ENCODE measurements around the gene RCAN1. TPM values are rescaled to one million over a fixed set of nuclear protein-coding genes. Genes with fewer than 3 reads are reported as not detected.

The RCAN1 gene
- total RNA-seq, 1 donor from 2014 or later, result 17.7 TPM

DNA sequence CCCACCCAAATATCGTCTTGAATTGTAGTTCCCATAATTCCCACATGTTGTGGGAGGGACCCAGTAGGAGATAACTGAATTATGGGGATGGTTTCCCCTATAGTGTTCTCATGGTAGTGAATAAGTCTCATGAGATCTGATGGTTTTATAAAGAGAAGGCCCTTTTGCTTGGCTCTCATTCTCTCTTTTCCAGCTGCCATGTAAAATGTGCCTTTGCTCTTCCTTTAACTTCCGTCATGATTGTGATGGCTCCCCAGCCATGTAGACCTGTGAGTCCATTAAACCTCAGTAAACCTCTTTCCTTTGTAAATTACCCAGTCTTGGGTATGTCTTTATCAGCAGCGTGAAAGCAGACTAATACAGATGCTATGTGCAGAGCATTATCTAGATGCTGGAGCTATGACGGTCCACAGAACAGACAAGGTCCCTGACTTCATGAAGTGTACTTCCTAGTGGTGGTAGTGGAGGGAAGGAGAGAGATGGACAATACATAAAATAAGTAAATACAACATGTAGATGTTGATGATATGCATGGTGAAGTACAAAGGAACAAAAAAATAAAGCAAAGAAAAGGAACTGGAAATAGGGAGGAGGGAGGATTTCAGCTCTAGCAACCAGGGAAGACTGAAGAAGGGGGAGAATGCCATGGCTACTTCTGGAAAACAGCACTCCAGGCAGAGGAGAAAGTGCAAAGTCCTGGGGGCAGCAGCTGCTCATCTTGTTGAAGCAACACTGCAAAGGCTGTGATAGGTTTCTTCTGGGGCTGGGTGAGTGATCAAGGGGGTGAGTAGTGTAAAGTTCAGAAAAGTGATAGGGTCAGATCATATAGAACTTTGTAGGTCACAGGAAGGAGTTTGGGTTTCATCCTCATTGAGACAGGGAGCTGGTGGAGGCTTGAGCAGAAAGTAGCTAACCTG lies 6.8 kb upstream of the RCAN1 start:
- H3K9me3 Mint-ChIP-seq (ENCODE audit: unreplicated experiment), result no peaks in the 10 kb centered on the region
- H3K4me3 Mint-ChIP-seq (ENCODE audit: unreplicated experiment), result no peak overlapping the region
- H3K4me1 Mint-ChIP-seq (ENCODE audit: low read depth, unreplicated experiment), result peaks cover 14% of the 10 kb centered on the region
- peaks cover 6% of the 10 kb centered on the region for H3K36me3 Mint-ChIP-seq (ENCODE audit: unreplicated experiment)
- no peak for DNase-seq
- no peak overlapping the region for H3K27ac Mint-ChIP-seq (ENCODE audit: unreplicated experiment)
- TF ChIP-seq, protein P1, sequence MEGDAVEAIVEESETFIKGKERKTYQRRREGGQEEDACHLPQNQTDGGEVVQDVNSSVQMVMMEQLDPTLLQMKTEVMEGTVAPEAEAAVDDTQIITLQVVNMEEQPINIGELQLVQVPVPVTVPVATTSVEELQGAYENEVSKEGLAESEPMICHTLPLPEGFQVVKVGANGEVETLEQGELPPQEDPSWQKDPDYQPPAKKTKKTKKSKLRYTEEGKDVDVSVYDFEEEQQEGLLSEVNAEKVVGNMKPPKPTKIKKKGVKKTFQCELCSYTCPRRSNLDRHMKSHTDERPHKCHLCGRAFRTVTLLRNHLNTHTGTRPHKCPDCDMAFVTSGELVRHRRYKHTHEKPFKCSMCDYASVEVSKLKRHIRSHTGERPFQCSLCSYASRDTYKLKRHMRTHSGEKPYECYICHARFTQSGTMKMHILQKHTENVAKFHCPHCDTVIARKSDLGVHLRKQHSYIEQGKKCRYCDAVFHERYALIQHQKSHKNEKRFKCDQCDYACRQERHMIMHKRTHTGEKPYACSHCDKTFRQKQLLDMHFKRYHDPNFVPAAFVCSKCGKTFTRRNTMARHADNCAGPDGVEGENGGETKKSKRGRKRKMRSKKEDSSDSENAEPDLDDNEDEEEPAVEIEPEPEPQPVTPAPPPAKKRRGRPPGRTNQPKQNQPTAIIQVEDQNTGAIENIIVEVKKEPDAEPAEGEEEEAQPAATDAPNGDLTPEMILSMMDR (IDR thresholded peaks at IDR 0.05; ENCODE audit: partially characterized antibody, unreplicated experiment), result no peak
- peaks cover 2% of the 10 kb centered on the region for H3K27me3 Mint-ChIP-seq (ENCODE audit: unreplicated experiment)

DNA sequence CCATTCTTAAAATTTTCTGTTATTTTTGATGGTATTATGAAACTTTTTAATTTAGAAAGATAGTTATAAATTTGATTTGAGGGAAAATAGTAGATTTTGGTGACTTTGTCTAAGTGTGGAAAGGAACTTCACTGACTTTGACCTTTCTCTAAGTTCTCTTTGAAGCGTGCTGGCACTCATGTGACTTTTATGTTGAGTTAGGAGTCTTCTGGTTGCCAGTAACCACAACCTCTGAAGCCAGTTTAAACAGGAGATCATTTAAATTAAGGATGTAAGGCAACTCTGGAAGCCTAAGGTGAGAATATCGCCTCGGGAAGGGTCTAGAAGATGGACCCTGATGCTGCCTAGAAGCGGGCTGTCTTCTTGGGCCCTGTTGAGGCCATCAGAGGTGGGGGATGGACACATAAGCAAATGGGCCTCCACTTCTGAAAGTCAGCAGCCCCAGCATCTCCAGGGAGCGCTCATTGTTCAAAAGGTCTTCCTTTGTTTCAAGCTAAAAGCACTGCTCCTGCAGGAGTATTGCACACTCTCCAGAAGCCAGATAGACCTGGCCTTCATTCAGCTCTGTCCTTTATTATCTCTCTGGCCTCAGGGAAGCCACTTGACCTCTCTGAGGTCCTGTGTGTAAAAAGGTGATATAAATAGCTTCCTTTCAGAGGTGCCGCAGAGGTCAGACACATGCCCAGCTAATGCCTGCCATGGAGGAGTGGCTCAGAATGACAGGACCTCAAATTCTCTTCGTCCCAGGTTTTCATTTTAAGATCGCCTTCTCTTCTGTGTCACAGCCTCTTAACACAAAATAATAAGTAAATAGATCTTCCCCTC lies 5.1 kb upstream of the RCAN1 start:
- no peak overlapping the region for H3K27ac Mint-ChIP-seq (ENCODE audit: unreplicated experiment)
- no peaks in the 10 kb centered on the region for H3K27me3 Mint-ChIP-seq (ENCODE audit: unreplicated experiment)
- DNase-seq, result no peak
- H3K36me3 Mint-ChIP-seq (ENCODE audit: unreplicated experiment), result peaks cover 6% of the 10 kb centered on the region
- no peak overlapping the region for H3K4me3 Mint-ChIP-seq (ENCODE audit: unreplicated experiment)
- H3K9me3 Mint-ChIP-seq (ENCODE audit: unreplicated experiment), result peaks cover 3% of the 10 kb centered on the region
- TF ChIP-seq, protein P1 (IDR thresholded peaks at IDR 0.05; ENCODE audit: partially characterized antibody, unreplicated experiment), result no peak
- peaks cover 14% of the 10 kb centered on the region for H3K4me1 Mint-ChIP-seq (ENCODE audit: low read depth, unreplicated experiment)

DNA sequence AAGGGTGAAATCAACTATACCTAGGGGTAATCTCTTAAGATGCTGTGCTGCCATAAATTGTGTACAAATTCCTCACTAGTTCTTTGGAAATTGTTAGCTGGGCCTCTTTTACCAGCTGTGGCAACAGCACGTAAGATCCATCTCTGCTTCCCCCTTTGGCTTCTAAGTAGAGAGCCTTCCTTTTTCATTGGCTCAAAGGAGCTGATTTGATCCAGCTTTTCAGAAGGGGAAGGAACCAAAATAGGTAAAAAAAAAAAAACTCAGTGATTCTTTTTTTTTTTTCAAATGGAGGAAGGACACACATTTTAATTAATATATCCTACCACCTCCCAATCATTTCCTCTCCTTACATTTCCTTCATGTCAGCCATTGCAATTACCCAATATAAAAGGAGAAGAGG lies 4.0 kb upstream of the RCAN1 start:
- Mint-ChIP-seq H3K9me3 (ENCODE audit: unreplicated experiment) (peaks cover 3% of the 10 kb centered on the region), H3K27me3 (ENCODE audit: unreplicated experiment) (no peaks in the 10 kb centered on the region), H3K36me3 (ENCODE audit: unreplicated experiment) (peaks cover 6% of the 10 kb centered on the region), H3K4me1 (ENCODE audit: low read depth, unreplicated experiment) (peaks cover 16% of the 10 kb centered on the region), H3K4me3 (ENCODE audit: unreplicated experiment) (no peak overlapping the region), H3K27ac (ENCODE audit: unreplicated experiment) (no peak overlapping the region)
- TF ChIP-seq, protein P1 (IDR thresholded peaks at IDR 0.05; ENCODE audit: partially characterized antibody, unreplicated experiment), result no peak
- DNase-seq, result no peak

DNA sequence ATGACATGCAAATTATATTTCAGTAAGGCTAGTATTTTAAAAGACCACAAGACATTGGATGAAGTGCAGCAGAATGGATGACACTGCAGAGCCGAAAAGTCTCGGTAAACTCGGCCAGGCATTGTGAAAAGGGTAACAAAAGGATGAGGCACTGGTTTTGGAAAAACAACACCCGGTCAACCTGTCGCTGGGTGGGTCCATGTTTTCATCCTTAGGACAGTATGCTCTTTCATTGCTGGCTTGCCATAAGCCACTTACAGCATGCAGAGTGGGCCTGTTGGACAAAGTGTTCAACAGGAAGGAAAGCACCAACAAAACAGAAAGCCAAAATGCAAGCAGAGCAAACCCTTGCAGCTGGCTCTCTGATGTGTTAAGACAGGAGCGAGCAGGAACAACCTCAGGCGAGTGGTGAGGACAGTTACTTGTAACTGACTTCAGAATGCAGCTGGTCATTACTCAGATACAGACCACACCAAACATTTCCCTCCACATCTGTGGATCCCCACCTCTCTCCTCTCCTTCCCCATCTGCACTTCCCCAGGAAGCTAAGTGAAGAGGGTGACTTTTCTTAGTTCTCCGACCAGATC lies 2.9 kb upstream of the RCAN1 start:
- no peak for DNase-seq
- TF ChIP-seq, protein P1 (IDR thresholded peaks at IDR 0.05; ENCODE audit: partially characterized antibody, unreplicated experiment), result no peak
- Mint-ChIP-seq H3K9me3 (ENCODE audit: unreplicated experiment) (peaks cover 3% of the 10 kb centered on the region), H3K36me3 (ENCODE audit: unreplicated experiment) (peaks cover 6% of the 10 kb centered on the region), H3K27me3 (ENCODE audit: unreplicated experiment) (peaks cover under 1% of the 10 kb centered on the region), H3K4me1 (ENCODE audit: low read depth, unreplicated experiment) (peaks cover 13% of the 10 kb centered on the region), H3K27ac (ENCODE audit: unreplicated experiment) (no peak overlapping the region), H3K4me3 (ENCODE audit: unreplicated experiment) (no peak overlapping the region)

Measured in glutamatergic neuron (in vitro differentiated cells).